ENCODE measurements around the gene SCG5.

Gene SCG5

GRCh38 chr15:32651229-32651837 is 9.8 kb downstream of the SCG5 start:
- TF ChIP-seq, protein P1, sequence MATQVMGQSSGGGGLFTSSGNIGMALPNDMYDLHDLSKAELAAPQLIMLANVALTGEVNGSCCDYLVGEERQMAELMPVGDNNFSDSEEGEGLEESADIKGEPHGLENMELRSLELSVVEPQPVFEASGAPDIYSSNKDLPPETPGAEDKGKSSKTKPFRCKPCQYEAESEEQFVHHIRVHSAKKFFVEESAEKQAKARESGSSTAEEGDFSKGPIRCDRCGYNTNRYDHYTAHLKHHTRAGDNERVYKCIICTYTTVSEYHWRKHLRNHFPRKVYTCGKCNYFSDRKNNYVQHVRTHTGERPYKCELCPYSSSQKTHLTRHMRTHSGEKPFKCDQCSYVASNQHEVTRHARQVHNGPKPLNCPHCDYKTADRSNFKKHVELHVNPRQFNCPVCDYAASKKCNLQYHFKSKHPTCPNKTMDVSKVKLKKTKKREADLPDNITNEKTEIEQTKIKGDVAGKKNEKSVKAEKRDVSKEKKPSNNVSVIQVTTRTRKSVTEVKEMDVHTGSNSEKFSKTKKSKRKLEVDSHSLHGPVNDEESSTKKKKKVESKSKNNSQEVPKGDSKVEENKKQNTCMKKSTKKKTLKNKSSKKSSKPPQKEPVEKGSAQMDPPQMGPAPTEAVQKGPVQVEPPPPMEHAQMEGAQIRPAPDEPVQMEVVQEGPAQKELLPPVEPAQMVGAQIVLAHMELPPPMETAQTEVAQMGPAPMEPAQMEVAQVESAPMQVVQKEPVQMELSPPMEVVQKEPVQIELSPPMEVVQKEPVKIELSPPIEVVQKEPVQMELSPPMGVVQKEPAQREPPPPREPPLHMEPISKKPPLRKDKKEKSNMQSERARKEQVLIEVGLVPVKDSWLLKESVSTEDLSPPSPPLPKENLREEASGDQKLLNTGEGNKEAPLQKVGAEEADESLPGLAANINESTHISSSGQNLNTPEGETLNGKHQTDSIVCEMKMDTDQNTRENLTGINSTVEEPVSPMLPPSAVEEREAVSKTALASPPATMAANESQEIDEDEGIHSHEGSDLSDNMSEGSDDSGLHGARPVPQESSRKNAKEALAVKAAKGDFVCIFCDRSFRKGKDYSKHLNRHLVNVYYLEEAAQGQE (IDR thresholded peaks at IDR 0.05; ENCODE audit: insufficient read depth in 1 of 2, low read depth in 2 of 2, low read length in 2 of 2), result no peak
- TF ChIP-seq FOXP2 (optimal IDR thresholded peaks at IDR 0.05; ENCODE audit: borderline replicate concordance, extremely low read depth, extremely low read length, insufficient read depth), result no peak
- no peak for TF ChIP-seq POLR2AphosphoS5 (IDR thresholded peaks at IDR 0.05; ENCODE audit: low read depth, low read length)
- TF ChIP-seq TAF1 (IDR thresholded peaks at IDR 0.05; ENCODE audit: borderline replicate concordance, insufficient read depth, low read length), result no peak
- TF ChIP-seq SIN3A (IDR thresholded peaks at IDR 0.05; ENCODE audit: borderline replicate concordance, insufficient read depth, low read length), result no peak

DNA sequence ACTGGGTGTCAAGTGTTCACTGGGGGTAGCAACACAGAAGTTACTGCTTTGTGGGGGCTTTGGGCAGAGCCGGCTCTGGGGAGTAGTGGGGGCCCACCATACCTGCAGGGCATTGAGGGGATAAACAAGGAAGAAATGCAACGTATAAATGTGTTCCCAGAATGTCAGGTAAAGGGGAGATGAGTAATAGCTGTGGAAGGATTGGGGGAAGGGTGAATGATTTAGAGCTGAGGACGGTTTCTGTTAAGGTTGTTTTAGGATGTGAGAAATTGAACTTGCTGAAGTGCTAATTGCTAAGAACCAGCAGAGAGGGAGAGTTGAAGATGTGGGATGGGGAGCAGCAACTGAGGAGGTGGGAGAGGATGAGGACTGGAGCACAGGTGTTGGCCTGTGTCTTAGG is 10.7 kb downstream of the SCG5 start:
- no peak for TF ChIP-seq SIN3A (IDR thresholded peaks at IDR 0.05; ENCODE audit: borderline replicate concordance, insufficient read depth, low read length)
- TF ChIP-seq TAF1 (IDR thresholded peaks at IDR 0.05; ENCODE audit: borderline replicate concordance, insufficient read depth, low read length), result no peak
- TF ChIP-seq, protein P1 (IDR thresholded peaks at IDR 0.05; ENCODE audit: insufficient read depth in 1 of 2, low read depth in 2 of 2, low read length in 2 of 2), result no peak
- no peak for TF ChIP-seq FOXP2 (optimal IDR thresholded peaks at IDR 0.05; ENCODE audit: borderline replicate concordance, extremely low read depth, extremely low read length, insufficient read depth)
- TF ChIP-seq POLR2AphosphoS5 (IDR thresholded peaks at IDR 0.05; ENCODE audit: low read depth, low read length), result no peak

GRCh38 chr15:32656091-32656490 is 14.6 kb downstream of the SCG5 start:
- no peak for TF ChIP-seq SIN3A (IDR thresholded peaks at IDR 0.05; ENCODE audit: borderline replicate concordance, insufficient read depth, low read length)

DNA sequence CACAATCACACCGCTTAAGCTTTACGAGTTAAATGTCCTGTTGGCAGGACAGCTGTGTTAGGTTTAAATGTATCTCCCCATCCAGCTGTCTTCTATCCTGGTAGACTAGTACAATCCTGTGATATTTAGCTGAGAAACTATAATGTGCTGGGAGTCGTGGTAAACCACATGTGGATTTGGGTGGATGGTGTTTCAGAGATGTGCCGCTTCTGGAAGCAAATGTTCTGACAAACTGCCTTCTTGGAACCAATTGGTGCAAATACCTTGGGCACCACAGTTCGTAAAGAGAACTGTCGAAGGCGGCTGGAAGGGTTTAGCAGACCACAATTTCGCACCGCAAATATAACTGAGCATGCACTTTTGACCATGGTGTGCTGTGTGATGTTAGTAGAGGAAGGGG is 15.0 kb downstream of the SCG5 start:
- no peak for TF ChIP-seq FOXP2 (optimal IDR thresholded peaks at IDR 0.05; ENCODE audit: borderline replicate concordance, extremely low read depth, extremely low read length, insufficient read depth)
- TF ChIP-seq SIN3A (IDR thresholded peaks at IDR 0.05; ENCODE audit: borderline replicate concordance, insufficient read depth, low read length), result no peak
- no peak for TF ChIP-seq TAF1 (IDR thresholded peaks at IDR 0.05; ENCODE audit: borderline replicate concordance, insufficient read depth, low read length)
- TF ChIP-seq, protein P1 (IDR thresholded peaks at IDR 0.05; ENCODE audit: insufficient read depth in 1 of 2, low read depth in 2 of 2, low read length in 2 of 2), result no peak

DNA sequence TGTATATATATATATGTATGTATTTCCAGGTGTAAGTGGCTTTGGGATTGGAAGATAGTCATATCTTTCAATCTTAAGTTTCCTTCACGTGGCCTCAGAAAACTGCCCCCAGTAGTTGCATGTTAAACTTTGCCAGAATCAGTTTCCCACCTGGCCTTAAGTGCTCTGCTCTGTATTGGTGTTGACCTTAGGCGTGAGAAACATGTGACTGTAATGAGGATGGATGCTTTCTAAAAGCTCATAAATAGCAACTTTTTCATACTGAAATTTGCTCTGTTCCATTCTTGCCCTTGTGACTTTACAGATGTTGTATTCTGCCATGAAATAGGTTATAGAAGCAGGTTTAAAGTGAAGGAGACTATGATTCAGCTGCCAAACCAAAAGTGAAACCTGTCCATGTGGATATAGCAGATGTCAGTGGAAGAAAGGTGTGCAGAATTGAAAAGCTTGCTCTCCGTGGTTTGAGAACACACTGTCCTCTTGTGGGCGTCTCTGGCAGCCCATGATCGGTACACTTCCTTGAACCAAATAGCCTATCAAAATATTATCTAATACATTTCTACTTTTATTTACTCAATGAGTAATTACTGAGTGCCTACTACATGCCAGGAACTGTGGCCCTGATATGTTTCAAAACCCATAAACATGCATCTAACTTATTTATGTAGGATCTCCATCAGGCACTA is 15.8 kb downstream of the SCG5 start:
- TF ChIP-seq FOXP2 (optimal IDR thresholded peaks at IDR 0.05; ENCODE audit: borderline replicate concordance, extremely low read depth, extremely low read length, insufficient read depth), result no peak
- TF ChIP-seq TAF1 (IDR thresholded peaks at IDR 0.05; ENCODE audit: borderline replicate concordance, insufficient read depth, low read length), result no peak
- TF ChIP-seq SIN3A (IDR thresholded peaks at IDR 0.05; ENCODE audit: borderline replicate concordance, insufficient read depth, low read length), result no peak
- no peak for TF ChIP-seq POLR2AphosphoS5 (IDR thresholded peaks at IDR 0.05; ENCODE audit: low read depth, low read length)
- TF ChIP-seq, protein P1 (IDR thresholded peaks at IDR 0.05; ENCODE audit: insufficient read depth in 1 of 2, low read depth in 2 of 2, low read length in 2 of 2), result no peak
